Endothelial cell of umbilical vein (primary cell): ENCODE results near the gene MTARC1. TPM values are rescaled to one million over a fixed set of nuclear protein-coding genes. Genes with fewer than 3 reads are reported as not detected.
A peak's percentile ranks its signal among the peaks of the same experiment; 100 is the strongest.

Source experiments
- BruUV-seq: library from RNA; stranded (reverse); fragments of 400-500 nt; replicated peaks from 2 replicates; lab custom pipeline; 2021; lab: Mats Ljungman, UMichigan
- CTCF ChIA-PET: fragments of 300-600, 350-600 bp; sonication (Branson Sonifier 250); formaldehyde crosslinking; loops from one replicate; lab custom pipeline; 2021; ENCODE audit warnings: antibody characterized with exemption, inconsistent platforms; lab: Charles Lee
- POLR2A ChIA-PET: fragments of 300-600, 350-600 bp; sonication (Branson Sonifier 250); formaldehyde crosslinking; loops from one replicate; lab custom pipeline; 2021; ENCODE audit warnings: antibody characterized with exemption, inconsistent platforms; lab: Charles Lee
- DNase-seq: peaks from one replicate; pipeline ENCODE4 v3.0.0-alpha.2; 2011; ENCODE audit warnings: low read depth, low spot score
- FAIRE-seq: peaks from 2 replicates; lab custom pipeline; 2011; peaks lifted over from hg19 to GRCh38; lab: Jason Lieb, UNC
- H2AFZ ChIP-seq: 2 replicates; pipeline ENCODE4 v1.6.0; 2012; ENCODE audit warnings: low read depth, low read length, control low read depth, inconsistent platforms
- H3K27ac ChIP-seq: 2 replicates; pipeline ENCODE4 v1.5.1; 2011; ENCODE audit warnings: low read depth, mild to moderate bottlenecking, control low read depth, low read length, moderate library complexity; ENCODE audit not compliant: insufficient read depth
- H3K27me3 ChIP-seq, 2 experiments: 2 replicates each; pipeline versions ENCODE4 v1.6.0 to v1.6.1; 2011; ENCODE audit warnings: low read length in 2 of 2, mixed read lengths in 1 of 2; ENCODE audit not compliant: control insufficient read depth in 2 of 2, insufficient read depth in 2 of 2
- H3K36me3 ChIP-seq, 2 experiments: 2 replicates in 1 of 2; 3 replicates in 1 of 2; pipeline ENCODE4 v1.5.1; 2011; ENCODE audit warnings: low read length in 2 of 2, mild to moderate bottlenecking in 1 of 2, moderate library complexity in 1 of 2; ENCODE audit not compliant: control insufficient read depth in 2 of 2, insufficient read depth in 2 of 2; ENCODE audit errors: extremely low read depth in 1 of 2
- H3K4me1 ChIP-seq: 3 replicates; pipeline ENCODE4 v1.5.1; 2011; ENCODE audit warnings: mild to moderate bottlenecking, low read length; ENCODE audit not compliant: control insufficient read depth, insufficient read depth; ENCODE audit errors: extremely low read depth
- H3K4me2 ChIP-seq: 2 replicates; pipeline ENCODE4 v1.6.1; 2011; ENCODE audit warnings: low read length, control low read depth, mixed read lengths; ENCODE audit not compliant: insufficient read depth
- H3K4me3 ChIP-seq, 3 experiments: fragments of 200-600 bp in 1 of 3; sonication (generic), shearing (Covaris generic) in 1 of 3; replicated peaks in 1 of 3; 2 replicates each; pipeline ENCODE4 v1.5.1; 2011 to 2016; ENCODE audit warnings: control low read depth in 3 of 3, low read length in 3 of 3, mild to moderate bottlenecking in 2 of 3, inconsistent platforms in 1 of 3, low read depth in 1 of 3, moderate library complexity in 1 of 3; ENCODE audit not compliant: insufficient read depth in 1 of 3
- H3K79me2 ChIP-seq: 2 replicates; pipeline ENCODE4 v1.6.0; 2012; ENCODE audit warnings: low read length, inconsistent platforms; ENCODE audit not compliant: control insufficient read depth, insufficient read depth
- H3K9ac ChIP-seq: replicated peaks from 2 replicates; pipeline ENCODE3; 2011; ENCODE audit warnings: low read length, control low read depth; ENCODE audit not compliant: insufficient read depth; ENCODE audit errors: extremely low read depth
- H3K9me1 ChIP-seq: replicated peaks from 3 replicates; pipeline ENCODE4 v1.6.0; 2011; ENCODE audit warnings: mild to moderate bottlenecking, low read length; ENCODE audit not compliant: control insufficient read depth, insufficient read depth; ENCODE audit errors: extremely low read depth
- H3K9me3 ChIP-seq: replicated peaks from 2 replicates; pipeline ENCODE4 v1.5.1; 2012; ENCODE audit warnings: low read length, inconsistent platforms; ENCODE audit not compliant: control insufficient read depth, insufficient read depth
- H4K20me1 ChIP-seq: replicated peaks from 2 replicates; pipeline ENCODE3; 2011; ENCODE audit warnings: mild to moderate bottlenecking, low read length; ENCODE audit not compliant: control insufficient read depth, insufficient read depth; ENCODE audit errors: extremely low read depth
- CTCF ChIP-seq, 2 donors: IDR thresholded peaks; 1 replicate in 1 of 2; 2 replicates in 1 of 2; pipeline ENCODE4 v1.5.1; 2011; ENCODE audit warnings: low read length in 2 of 2, mild to moderate bottlenecking in 2 of 2, moderate library complexity in 2 of 2, control low read depth in 1 of 2, inconsistent platforms in 1 of 2, low read depth in 1 of 2; ENCODE audit not compliant: insufficient read depth in 1 of 2; ENCODE audit errors: extremely low read depth in 1 of 2
- EZH2 ChIP-seq: IDR thresholded peaks from 2 replicates; pipeline ENCODE4 v1.6.1; 2012; ENCODE audit warnings: borderline replicate concordance, low read depth, mild to moderate bottlenecking, moderate library complexity, low read length, inconsistent platforms; ENCODE audit not compliant: severe bottlenecking
- FOS ChIP-seq: IDR thresholded peaks from 2 replicates; pipeline ENCODE4 v1.6.1; 2011; ENCODE audit warnings: mild to moderate bottlenecking, low read length, moderate library complexity, borderline replicate concordance; ENCODE audit not compliant: insufficient read depth
- GATA2 ChIP-seq: IDR thresholded peaks from 2 replicates; pipeline ENCODE4 v1.7.0; 2011; ENCODE audit warnings: low read depth, mild to moderate bottlenecking, moderate library complexity, mixed read lengths, low read length; ENCODE audit not compliant: insufficient read length, insufficient read depth
- JUN ChIP-seq: IDR thresholded peaks from 2 replicates; pipeline ENCODE4 v1.6.1; 2011; ENCODE audit warnings: borderline replicate concordance, low read depth; ENCODE audit not compliant: insufficient read length, insufficient read depth
- MAX ChIP-seq: IDR thresholded peaks from 2 replicates; pipeline ENCODE4 v1.6.1; 2011; ENCODE audit not compliant: insufficient read depth, insufficient read length
- MYC ChIP-seq: IDR thresholded peaks from one replicate; pipeline ENCODE4 v1.6.1; 2011; ENCODE audit warnings: mild to moderate bottlenecking, low read depth, low read length
- POLR2A ChIP-seq: IDR thresholded peaks from 2 replicates; pipeline ENCODE4 v1.6.1; 2012; ENCODE audit warnings: low read depth, mild to moderate bottlenecking, control low read depth, low read length
- POLR2AphosphoS5 ChIP-seq: IDR thresholded peaks from 2 replicates; pipeline ENCODE4 v1.6.1; 2012; ENCODE audit warnings: low read depth, mild to moderate bottlenecking, control low read depth, low read length, moderate library complexity; ENCODE audit not compliant: insufficient read depth
- dilution Hi-C: fragments of 300-500 bp; cut with MboI; formaldehyde crosslinking; loops from one replicate; pipeline ENCODE4 v1.15.0; 2019; ENCODE audit warnings: low sequenced_read_pairs; ENCODE audit not compliant: extremely low pct_ligation_motif_present
- intact Hi-C: fragments of 100-400 bp; cut with micrococcal nuclease; formaldehyde crosslinking; loops from one replicate; pipeline ENCODE4 v1.10.0; 2022
- polyA plus RNA-seq, 4 experiments: library from polyadenylated mRNA; depleted of rRNA in 3 of 4; stranded (reverse) in 3 of 4; unstranded in 1 of 4; fragments of >200 nt; gene quantifications; 2 replicates each; pipeline versions ENCODE4 v1.2.1 to v1.2.3, GENCODE V29; 2011 to 2012; ENCODE audit warnings: missing spikeins in 1 of 4
- total RNA-seq: library from RNA; stranded (reverse); gene quantifications from 2 replicates; pipeline ENCODE4 v1.2.3, GENCODE V29; 2021

Gene MTARC1
- total and polyA plus RNA-seq, 2 donors (not counting 3 experiments of a cell fraction or from before 2014, with no cell fraction given), result 0.43 to 3.5 TPM

- no peak for TF ChIP-seq POLR2A
- no peak for TF ChIP-seq MAX
- TF ChIP-seq CTCF (IDR thresholded peaks at IDR 0.05; ENCODE audit: extremely low read depth in 1 of 2, insufficient read depth in 1 of 2, low read depth in 1 of 2, low read length in 2 of 2), result no peak
- TF ChIP-seq JUN, result no peak
- no peak for TF ChIP-seq MYC
- no peak for TF ChIP-seq EZH2
- TF ChIP-seq GATA2, result no peak
- TF ChIP-seq FOS, result no peak
- TF ChIP-seq POLR2AphosphoS5, result no peak
- Histone ChIP-seq H3K36me3 (no peaks in the 10 kb centered on the region), H3K9ac (peak overlapping the region; percentile 64), H3K27ac (peak overlapping the region; percentile 42), H3K27me3 (no peaks in the 10 kb centered on the region), H4K20me1 (no peaks in the 10 kb centered on the region), H3K4me1 (peaks cover 14% of the 10 kb centered on the region), H3K79me2 (peaks cover 19% of the 10 kb centered on the region), H3K4me2 (peak overlapping the region; percentile 56), H2AFZ (peak overlapping the region; percentile 70), H3K4me3 (peak overlapping the region; percentile 60 to 78 (median 74)), H3K9me1 (no peaks in the 10 kb centered on the region), H3K9me3 (no peaks in the 10 kb centered on the region)
- DNase-seq (no peak), FAIRE-seq (no peak)
- ChIA-PET CTCF (interaction anchor here (0.9 to 5.7 kb wide), 9 partner anchors 9 to 452 kb away, joined by 3 to 82 read pairs (median 6); no protein-coding TSS in a partner anchor), POLR2A (interaction anchor here (1.5 kb wide), 1 partner anchor 14 kb away, joined by 9 read pairs; no protein-coding TSS in a partner anchor)
- intact Hi-C loops (loop anchor here (1.0 to 2.0 kb wide), 3 partner anchors 14 to 57 kb away; partner anchors contain the start of gene C1orf115), dilution Hi-C loops (no loop called here)
- no TSS peak for BruUV-seq
These were observed 39.1 kb upstream of the MTARC1 start for GRCh38 chr1:220747437-220748088.
